CD14-positive monocyte (primary cell): Measurements from ENCODE around the gene ALKBH1. TPM values are rescaled to one million over a fixed set of nuclear protein-coding genes. Genes with fewer than 3 reads are reported as not detected.

Experiments used
- DNase-seq, 3 donors: peaks; one replicate each; pipeline ENCODE4 v3.0.0-alpha.2; 2011 to 2022
- H2AFZ ChIP-seq: 2 replicates; pipeline ENCODE4 v1.6.0; 2012; ENCODE audit warnings: mild to moderate bottlenecking, low read depth, low read length, inconsistent platforms; ENCODE audit not compliant: insufficient read depth, poor library complexity, severe bottlenecking
- H3K27ac ChIP-seq, 2 donors: 1 replicate in 1 of 2; 2 replicates in 1 of 2; pipeline ENCODE4 v1.5.1; 2012 to 2013; ENCODE audit warnings: low read length in 2 of 2, control low read depth in 1 of 2, inconsistent platforms in 1 of 2, low read depth in 1 of 2, mild to moderate bottlenecking in 1 of 2
- H3K27me3 ChIP-seq, 2 donors: one replicate each; pipeline versions ENCODE4 v1.6.0 to v1.6.1; 2011 to 2013; ENCODE audit warnings: low read length in 2 of 2; ENCODE audit not compliant: control insufficient read depth in 2 of 2, insufficient read depth in 2 of 2
- H3K36me3 ChIP-seq, 2 donors: replicated peaks in 1 of 2; 1 replicate in 1 of 2; 2 replicates in 1 of 2; pipeline versions ENCODE4 v1.5.1 to v1.6.1; 2012 to 2013; ENCODE audit warnings: low read length in 2 of 2, control low read depth in 1 of 2, inconsistent platforms in 1 of 2, mild to moderate bottlenecking in 1 of 2; ENCODE audit not compliant: insufficient read depth in 2 of 2, control insufficient read depth in 1 of 2
- H3K4me1 ChIP-seq, 2 donors: 1 replicate in 1 of 2; 2 replicates in 1 of 2; pipeline versions ENCODE4 v1.5.1 to v1.6.1; 2012 to 2013; ENCODE audit warnings: low read length in 2 of 2, control low read depth in 1 of 2, inconsistent platforms in 1 of 2, mild to moderate bottlenecking in 1 of 2, moderate library complexity in 1 of 2; ENCODE audit not compliant: insufficient read depth in 2 of 2, control insufficient read depth in 1 of 2
- H3K4me2 ChIP-seq: replicated peaks from 2 replicates; pipeline ENCODE3; 2012; ENCODE audit warnings: low read length, moderate library complexity, mild to moderate bottlenecking; ENCODE audit not compliant: poor library complexity, severe bottlenecking; ENCODE audit errors: extremely low read depth
- H3K4me3 ChIP-seq, 3 experiments: fragments of 200-600 bp in 1 of 3; sonication (generic) in 1 of 3; replicated peaks in 1 of 3; 1 replicate in 2 of 3; 2 replicates in 1 of 3; pipeline ENCODE4 v1.5.1; 2011 to 2013; ENCODE audit warnings: low read length in 3 of 3, mild to moderate bottlenecking in 3 of 3, control low read depth in 2 of 3, low read depth in 2 of 3, inconsistent platforms in 1 of 3, moderate library complexity in 1 of 3
- H3K79me2 ChIP-seq: 2 replicates; pipeline ENCODE4 v1.6.0; 2012; ENCODE audit warnings: mild to moderate bottlenecking, control low read depth, inconsistent platforms, low read length, moderate library complexity; ENCODE audit not compliant: insufficient read depth
- H3K9ac ChIP-seq: 2 replicates; pipeline ENCODE4 v1.6.0; 2017; ENCODE audit warnings: low read length, mild to moderate bottlenecking; ENCODE audit not compliant: insufficient read depth, poor library complexity, severe bottlenecking
- H3K9me3 ChIP-seq, 2 donors: replicated peaks in 1 of 2; 1 replicate in 1 of 2; 2 replicates in 1 of 2; pipeline versions ENCODE4 v1.5.1 to v1.6.1; 2012 to 2013; ENCODE audit warnings: low read length in 2 of 2, control low read depth in 1 of 2; ENCODE audit not compliant: control insufficient read depth in 1 of 2, insufficient read depth in 1 of 2
- H4K20me1 ChIP-seq: 2 replicates; pipeline ENCODE4 v1.6.0; 2012; ENCODE audit warnings: mild to moderate bottlenecking, low read length, control low read depth, moderate library complexity; ENCODE audit not compliant: insufficient read depth
- H3K27ac Mint-ChIP-seq, 7 donors: one replicate each; pipeline ENCODE4 v1.8.0; 2020; ENCODE audit warnings: mild to moderate bottlenecking in 7 of 7, mixed read lengths in 7 of 7, moderate library complexity in 6 of 7, inconsistent platforms in 2 of 7
- H3K27me3 Mint-ChIP-seq, 3 donors: one replicate each; pipeline ENCODE4 v1.8.0; 2021 to 2022; ENCODE audit warnings: low read depth in 3 of 3, mild to moderate bottlenecking in 3 of 3, mixed read lengths in 3 of 3, moderate library complexity in 3 of 3, inconsistent platforms in 1 of 3
- H3K36me3 Mint-ChIP-seq, 2 donors: one replicate each; pipeline ENCODE4 v1.8.0; 2020; ENCODE audit warnings: mixed read lengths in 2 of 2, inconsistent platforms in 1 of 2, mild to moderate bottlenecking in 1 of 2
- H3K4me1 Mint-ChIP-seq: one replicate; pipeline ENCODE4 v1.8.0; 2020; ENCODE audit warnings: mild to moderate bottlenecking, mixed read lengths
- H3K4me3 Mint-ChIP-seq, 2 donors: one replicate each; pipeline ENCODE4 v1.8.0; 2020; ENCODE audit warnings: mild to moderate bottlenecking in 2 of 2, mixed read lengths in 2 of 2, moderate library complexity in 1 of 2
- H3K9me3 Mint-ChIP-seq, 7 donors: one replicate each; pipeline ENCODE4 v1.8.0; 2020 to 2022; ENCODE audit warnings: mixed read lengths in 7 of 7, mild to moderate bottlenecking in 6 of 7, moderate library complexity in 6 of 7, inconsistent platforms in 2 of 7
- WGBS: methylation state at CpG from one replicate; pipeline ENCODE4 v1.1.5; 2013; ENCODE audit warnings: missing lambda C conversion rate; ENCODE audit not compliant: insufficient coverage; 5-methylcytosine and 5-hydroxymethylcytosine counted together
- intact Hi-C, 2 donors: fragments of 100-400 bp; cut with micrococcal nuclease; formaldehyde crosslinking; loops; one replicate each; pipeline versions ENCODE4 v1.15.0 to v1.15.1; 2023
- polyA plus RNA-seq, 3 donors: library from polyadenylated mRNA; depleted of rRNA in 1 of 3; unstranded in 2 of 3; stranded (reverse) in 1 of 3; fragments of 300-500 nt in 2 of 3; fragments of >200 nt in 1 of 3; fragmentation: Illumina TruSeq in 2 of 3; gene quantifications; 1 replicate in 2 of 3; 2 replicates in 1 of 3; pipeline ENCODE4 v1.2.3, GENCODE V29; 2012 to 2021
- TF ChIP-seq, protein P1 (sequence below): fragments of 200-600 bp; IDR thresholded peaks from one replicate; pipeline ENCODE4 v1.8.0; 2022; ENCODE audit warnings: antibody characterized with exemption, mild to moderate bottlenecking

The ALKBH1 gene
- polyA plus RNA-seq, 3 donors: 3.4 to 4.5 (median 4.2) TPM

DNA sequence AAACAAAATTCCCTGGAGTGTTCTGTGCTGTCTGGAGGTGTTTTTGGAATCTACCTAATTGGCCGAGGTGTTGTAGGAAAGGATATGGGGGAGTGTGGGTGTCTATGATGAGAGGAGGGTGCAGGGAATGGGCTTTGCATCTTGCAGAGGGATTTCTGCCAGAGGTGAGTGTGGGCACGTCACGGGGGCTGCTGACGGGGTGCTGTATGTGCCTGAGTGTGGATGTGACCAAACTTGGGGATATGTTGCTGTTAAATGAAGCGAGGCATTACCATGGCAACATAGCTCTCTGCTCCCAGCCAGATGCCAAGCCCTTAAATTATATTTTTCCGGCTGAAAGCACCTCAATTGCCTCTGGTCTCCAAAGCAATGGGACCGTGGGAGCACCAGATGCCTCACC lies 47.1 kb downstream of the ALKBH1 start:
- Histone ChIP-seq H3K9ac (peak overlapping the region; percentile 23), H3K9me3 (no peaks in the 10 kb centered on the region), H3K79me2 (no peaks in the 10 kb centered on the region), H3K4me2 (no peak overlapping the region), H3K36me3 (no peaks in the 10 kb centered on the region), H3K27ac (peak overlapping the region; percentile 87 to 96), H3K27me3 (no peaks in the 10 kb centered on the region), H4K20me1 (no peaks in the 10 kb centered on the region), H2AFZ (peak overlapping the region; percentile 21), H3K4me1 (peaks cover 52 to 58% of the 10 kb centered on the region in 2 donors), H3K4me3 (peak overlapping the region in 1 of 3 experiments; percentile 24)
- over 99% methylated on average over 5 of the region's 7 CpGs for WGBS
- H3K4me3 Mint-ChIP-seq: peak overlapping the region in 1 of 2 donors; percentile 20
- peaks cover 61% of the 10 kb centered on the region for H3K4me1 Mint-ChIP-seq
- no peaks in the 10 kb centered on the region for H3K9me3 Mint-ChIP-seq
- intact Hi-C loops: no loop called here
- peak overlapping the region; percentile 88 to 98 (median 96) for H3K27ac Mint-ChIP-seq
- H3K36me3 Mint-ChIP-seq: peaks cover 1 to 4% of the 10 kb centered on the region in 2 donors
- H3K27me3 Mint-ChIP-seq: no peaks in the 10 kb centered on the region
- DNase-seq: no peak
- TF ChIP-seq, protein P1, sequence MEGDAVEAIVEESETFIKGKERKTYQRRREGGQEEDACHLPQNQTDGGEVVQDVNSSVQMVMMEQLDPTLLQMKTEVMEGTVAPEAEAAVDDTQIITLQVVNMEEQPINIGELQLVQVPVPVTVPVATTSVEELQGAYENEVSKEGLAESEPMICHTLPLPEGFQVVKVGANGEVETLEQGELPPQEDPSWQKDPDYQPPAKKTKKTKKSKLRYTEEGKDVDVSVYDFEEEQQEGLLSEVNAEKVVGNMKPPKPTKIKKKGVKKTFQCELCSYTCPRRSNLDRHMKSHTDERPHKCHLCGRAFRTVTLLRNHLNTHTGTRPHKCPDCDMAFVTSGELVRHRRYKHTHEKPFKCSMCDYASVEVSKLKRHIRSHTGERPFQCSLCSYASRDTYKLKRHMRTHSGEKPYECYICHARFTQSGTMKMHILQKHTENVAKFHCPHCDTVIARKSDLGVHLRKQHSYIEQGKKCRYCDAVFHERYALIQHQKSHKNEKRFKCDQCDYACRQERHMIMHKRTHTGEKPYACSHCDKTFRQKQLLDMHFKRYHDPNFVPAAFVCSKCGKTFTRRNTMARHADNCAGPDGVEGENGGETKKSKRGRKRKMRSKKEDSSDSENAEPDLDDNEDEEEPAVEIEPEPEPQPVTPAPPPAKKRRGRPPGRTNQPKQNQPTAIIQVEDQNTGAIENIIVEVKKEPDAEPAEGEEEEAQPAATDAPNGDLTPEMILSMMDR: no peak

DNA sequence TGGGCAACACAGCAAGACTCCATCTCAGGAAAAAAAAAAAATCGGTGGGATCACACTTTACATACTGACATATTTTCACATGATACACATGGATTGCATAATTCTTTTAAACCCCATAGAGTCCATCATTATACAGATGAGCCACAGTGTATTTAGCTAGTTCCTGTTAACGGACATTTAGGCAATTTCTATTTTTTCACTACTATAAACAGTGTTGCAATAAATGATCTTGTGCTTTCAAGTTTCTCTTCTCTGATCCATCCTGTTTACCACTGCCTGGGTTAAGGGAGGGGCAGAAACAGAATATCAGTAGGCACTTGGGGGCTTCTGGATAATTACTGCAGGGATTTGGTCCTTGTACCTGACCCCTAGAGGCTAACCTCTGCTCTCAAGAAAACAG lies 48.0 kb downstream of the ALKBH1 start:
- intact Hi-C loops: loop anchor here (5.0 kb wide), 3 partner anchors 47 to 102 kb away; partner anchors contain the start of genes ALKBH1 (in 2 of the 2), SLIRP (in 2 of the 2) and SNW1 (in 1 of the 2)
- TF ChIP-seq, protein P1: no peak
- Histone ChIP-seq H3K27ac (peak overlapping the region; percentile 87 to 96), H3K4me1 (peaks cover 55 to 66% of the 10 kb centered on the region in 2 donors), H3K79me2 (no peaks in the 10 kb centered on the region), H3K9me3 (no peaks in the 10 kb centered on the region), H2AFZ (peak overlapping the region; percentile 43), H3K27me3 (no peaks in the 10 kb centered on the region), H4K20me1 (no peaks in the 10 kb centered on the region), H3K4me2 (peak overlapping the region; percentile 59), H3K4me3 (peak overlapping the region; percentile 0 to 52 (median 34)), H3K36me3 (no peaks in the 10 kb centered on the region), H3K9ac (peak overlapping the region; percentile 23)
- Mint-ChIP-seq H3K4me3 (peak overlapping the region; percentile 68 to 72), H3K27me3 (no peaks in the 10 kb centered on the region), H3K36me3 (peaks cover 1 to 4% of the 10 kb centered on the region in 2 donors), H3K4me1 (peaks cover 64% of the 10 kb centered on the region), H3K27ac (peak overlapping the region; percentile 88 to 98 (median 97)), H3K9me3 (no peaks in the 10 kb centered on the region)
- WGBS: no CpG with 5 or more reads among the region's 2 CpGs
- peak; percentile 75 to 94 (median 89) for DNase-seq
